B cell (primary cell): ENCODE results near the gene PHOSPHO1.

Experiments used
- EZH2 ChIP-seq: IDR thresholded peaks from 2 replicates; pipeline ENCODE4 v1.6.1; 2012; ENCODE audit warnings: borderline replicate concordance, low read depth, mild to moderate bottlenecking, moderate library complexity, low read length; ENCODE audit not compliant: insufficient read depth, poor library complexity, severe bottlenecking
- TF ChIP-seq, protein P1 (sequence below): fragments of 200-600 bp; IDR thresholded peaks from one replicate; pipeline ENCODE4 v1.8.0; 2022; ENCODE audit warnings: antibody characterized with exemption, mild to moderate bottlenecking

- TF ChIP-seq, protein P1, sequence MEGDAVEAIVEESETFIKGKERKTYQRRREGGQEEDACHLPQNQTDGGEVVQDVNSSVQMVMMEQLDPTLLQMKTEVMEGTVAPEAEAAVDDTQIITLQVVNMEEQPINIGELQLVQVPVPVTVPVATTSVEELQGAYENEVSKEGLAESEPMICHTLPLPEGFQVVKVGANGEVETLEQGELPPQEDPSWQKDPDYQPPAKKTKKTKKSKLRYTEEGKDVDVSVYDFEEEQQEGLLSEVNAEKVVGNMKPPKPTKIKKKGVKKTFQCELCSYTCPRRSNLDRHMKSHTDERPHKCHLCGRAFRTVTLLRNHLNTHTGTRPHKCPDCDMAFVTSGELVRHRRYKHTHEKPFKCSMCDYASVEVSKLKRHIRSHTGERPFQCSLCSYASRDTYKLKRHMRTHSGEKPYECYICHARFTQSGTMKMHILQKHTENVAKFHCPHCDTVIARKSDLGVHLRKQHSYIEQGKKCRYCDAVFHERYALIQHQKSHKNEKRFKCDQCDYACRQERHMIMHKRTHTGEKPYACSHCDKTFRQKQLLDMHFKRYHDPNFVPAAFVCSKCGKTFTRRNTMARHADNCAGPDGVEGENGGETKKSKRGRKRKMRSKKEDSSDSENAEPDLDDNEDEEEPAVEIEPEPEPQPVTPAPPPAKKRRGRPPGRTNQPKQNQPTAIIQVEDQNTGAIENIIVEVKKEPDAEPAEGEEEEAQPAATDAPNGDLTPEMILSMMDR, result peak; percentile 86
- TF ChIP-seq EZH2, result no peak
Observed at GRCh38 chr17:49180303-49180702, 50.3 kb downstream of the PHOSPHO1 start.
